ENCODE measurements around the gene COLGALT1. TPM values are rescaled to one million over a fixed set of nuclear protein-coding genes. Genes with fewer than 3 reads are reported as not detected.
"Not testable (repeated sequence)": the region's sequence is repeated elsewhere in the genome, so short reads cannot be mapped to it uniquely, and the experiment has no call there.

COLGALT1 gene
- 61.4 TPM for total RNA-seq (ENCODE audit: insufficient read depth, low replicate concordance)

DNA sequence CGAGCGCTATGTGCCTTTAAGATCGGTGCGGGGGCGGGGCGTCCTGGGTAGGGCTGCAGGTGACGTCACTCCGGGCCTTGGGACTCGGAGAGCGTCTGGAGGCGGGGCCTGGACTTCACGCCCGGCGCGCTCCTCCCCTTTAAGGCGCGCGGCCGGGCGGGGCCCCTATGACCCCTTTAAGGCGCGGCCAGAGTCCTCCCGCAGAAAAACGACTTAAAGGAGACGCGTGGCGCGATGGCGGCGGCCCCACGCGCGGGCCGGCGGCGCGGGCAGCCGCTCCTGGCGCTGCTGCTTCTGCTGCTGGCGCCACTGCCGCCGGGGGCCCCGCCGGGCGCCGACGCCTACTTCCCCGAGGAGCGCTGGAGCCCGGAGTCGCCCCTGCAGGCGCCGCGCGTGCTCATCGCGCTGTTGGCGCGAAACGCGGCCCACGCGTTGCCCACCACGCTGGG lies at the start of gene COLGALT1:
Gene COLGALT1 (plus strand): TSS at position 170 of the 449 bp plus-strand sequence. CDS start 65 bp downstream, at position 235.
- DNase-seq (ENCODE audit: low spot score) = peak; percentile 99

DNA sequence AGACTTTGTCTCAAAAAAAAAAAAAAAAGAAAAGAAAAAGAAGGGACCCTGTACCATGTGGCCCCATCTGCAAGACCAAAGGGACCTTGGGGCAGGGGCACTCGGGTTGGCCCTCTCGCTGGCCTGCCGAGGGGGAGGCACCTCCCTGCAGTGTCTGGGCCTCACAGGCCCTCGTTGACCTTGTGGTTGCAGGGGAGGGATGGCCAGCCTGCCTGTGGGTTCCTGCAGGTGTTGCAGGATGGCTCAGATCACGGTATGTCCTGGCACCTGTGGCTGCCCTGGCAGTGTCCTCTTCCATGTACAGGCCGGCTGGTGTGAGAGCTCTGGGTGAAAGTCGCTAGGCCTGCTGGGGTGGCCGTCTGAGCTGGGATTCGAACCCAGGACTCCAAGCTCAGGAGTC lies 48.7 kb upstream of the COLGALT1 start:
- no peak for DNase-seq (ENCODE audit: low spot score)

DNA sequence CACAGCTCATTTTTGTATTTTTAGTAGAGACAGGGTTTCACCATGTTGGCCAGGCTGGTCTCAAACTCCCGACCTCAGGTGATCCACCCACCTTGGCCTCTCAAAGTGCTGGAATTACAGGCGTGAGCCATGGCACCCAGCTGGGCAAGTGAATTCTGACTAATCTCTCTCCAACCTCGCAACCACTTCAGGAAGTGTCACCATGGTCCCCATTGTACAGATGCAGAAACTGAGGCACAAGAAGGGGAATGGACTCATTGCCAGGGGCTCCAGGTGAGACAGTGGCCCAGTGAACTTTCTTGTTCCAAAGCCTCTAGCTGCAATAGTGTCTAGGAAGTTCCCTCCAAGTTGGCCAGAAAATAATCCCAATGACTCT lies 46.9 kb upstream of the COLGALT1 start:
- DNase-seq (ENCODE audit: low spot score) = not testable (repeated sequence)

DNA sequence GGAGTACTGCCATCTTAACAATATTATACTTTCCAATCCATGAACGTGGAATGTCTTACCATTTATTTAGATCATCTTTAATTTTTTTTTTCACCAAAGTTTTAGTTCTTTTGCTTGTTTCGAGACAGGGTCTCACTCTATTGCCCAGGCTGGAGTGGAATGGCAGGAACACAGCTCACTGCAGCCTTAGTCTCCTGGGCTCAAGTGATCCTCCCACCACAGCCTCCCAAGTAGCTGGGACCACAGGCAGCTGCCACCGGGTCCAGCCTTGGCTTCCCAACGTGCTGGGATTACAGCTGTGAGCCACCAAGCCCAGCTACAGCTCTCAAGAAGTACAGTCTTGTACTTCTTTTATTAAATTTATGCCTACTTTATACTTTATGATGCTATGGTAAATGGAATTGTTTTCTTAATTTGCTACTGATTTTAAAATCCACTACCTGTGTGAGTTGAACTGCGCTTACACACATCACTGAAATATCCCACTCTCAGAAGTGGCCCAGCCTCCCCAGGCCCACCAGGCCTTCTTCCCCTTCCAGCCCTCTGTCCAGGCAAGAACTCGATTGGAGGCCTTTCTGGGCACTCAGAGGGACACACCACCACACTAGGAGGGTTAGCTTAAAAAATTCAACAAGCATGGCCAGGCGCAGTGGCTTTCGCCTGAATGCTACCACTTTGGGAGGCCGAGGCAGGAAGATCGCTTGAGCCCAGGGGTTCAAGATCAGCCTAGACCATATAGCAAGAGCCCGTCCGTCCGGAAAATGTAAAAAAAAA lies 45.0 kb upstream of the COLGALT1 start:
- no peak for DNase-seq (ENCODE audit: low spot score)

- peak; percentile 86 for DNase-seq (ENCODE audit: low spot score)
Measured at GRCh38 chr19:17511724-17512573, 43.5 kb upstream of the COLGALT1 start.

DNA sequence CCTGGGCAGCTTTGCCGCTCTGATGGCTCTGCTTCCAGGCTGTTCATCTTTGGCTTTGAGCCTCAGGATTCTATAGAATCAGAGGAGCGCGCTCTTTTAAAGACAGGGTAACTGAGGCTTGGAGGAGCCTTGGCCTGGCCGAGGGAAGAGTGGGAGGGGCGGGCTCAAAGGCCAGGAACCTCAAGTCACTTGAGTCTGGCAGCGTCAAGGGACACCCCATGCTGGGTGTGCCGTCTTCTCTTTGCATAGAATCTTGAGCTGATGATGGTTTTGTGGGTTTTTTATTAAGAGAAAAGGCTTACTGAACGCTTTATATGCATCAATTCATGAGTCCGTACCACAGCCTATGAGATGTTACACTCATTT lies 42.9 kb upstream of the COLGALT1 start:
- DNase-seq (ENCODE audit: low spot score) = no peak

- DNase-seq (ENCODE audit: low spot score) = no peak
Measured at GRCh38 chr19:17515408-17516149, 39.9 kb upstream of the COLGALT1 start.

GRCh38 chr19:17517898-17518297 lies 37.6 kb upstream of the COLGALT1 start:
- no peak for DNase-seq (ENCODE audit: low spot score)

- DNase-seq (ENCODE audit: low spot score) = not testable (repeated sequence)
Measured at GRCh38 chr19:17518654-17519053, 36.8 kb upstream of the COLGALT1 start.

DNA sequence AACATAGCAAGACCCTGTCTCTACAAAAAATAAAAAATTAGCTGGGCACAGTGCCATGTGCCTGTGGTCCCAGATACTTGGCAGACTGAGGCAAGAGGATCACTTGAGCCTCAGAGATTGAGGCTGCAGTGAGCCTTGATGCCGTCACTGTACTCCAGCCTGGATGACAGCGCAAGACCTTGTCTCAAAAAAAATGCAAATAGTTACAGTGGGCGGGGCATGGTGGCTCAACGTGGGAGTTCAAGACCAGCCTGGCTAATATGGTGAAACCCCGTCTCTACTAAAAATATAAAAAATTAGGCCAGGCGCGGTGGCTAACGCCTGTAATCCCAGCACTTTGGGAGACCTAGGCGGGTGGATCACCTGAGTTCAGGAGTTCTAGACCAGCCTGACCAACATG lies 35.5 kb upstream of the COLGALT1 start:
- DNase-seq (ENCODE audit: low spot score) = no peak

- no peak for DNase-seq (ENCODE audit: low spot score)
Measured at GRCh38 chr19:17520865-17521264, 34.6 kb upstream of the COLGALT1 start.

DNA sequence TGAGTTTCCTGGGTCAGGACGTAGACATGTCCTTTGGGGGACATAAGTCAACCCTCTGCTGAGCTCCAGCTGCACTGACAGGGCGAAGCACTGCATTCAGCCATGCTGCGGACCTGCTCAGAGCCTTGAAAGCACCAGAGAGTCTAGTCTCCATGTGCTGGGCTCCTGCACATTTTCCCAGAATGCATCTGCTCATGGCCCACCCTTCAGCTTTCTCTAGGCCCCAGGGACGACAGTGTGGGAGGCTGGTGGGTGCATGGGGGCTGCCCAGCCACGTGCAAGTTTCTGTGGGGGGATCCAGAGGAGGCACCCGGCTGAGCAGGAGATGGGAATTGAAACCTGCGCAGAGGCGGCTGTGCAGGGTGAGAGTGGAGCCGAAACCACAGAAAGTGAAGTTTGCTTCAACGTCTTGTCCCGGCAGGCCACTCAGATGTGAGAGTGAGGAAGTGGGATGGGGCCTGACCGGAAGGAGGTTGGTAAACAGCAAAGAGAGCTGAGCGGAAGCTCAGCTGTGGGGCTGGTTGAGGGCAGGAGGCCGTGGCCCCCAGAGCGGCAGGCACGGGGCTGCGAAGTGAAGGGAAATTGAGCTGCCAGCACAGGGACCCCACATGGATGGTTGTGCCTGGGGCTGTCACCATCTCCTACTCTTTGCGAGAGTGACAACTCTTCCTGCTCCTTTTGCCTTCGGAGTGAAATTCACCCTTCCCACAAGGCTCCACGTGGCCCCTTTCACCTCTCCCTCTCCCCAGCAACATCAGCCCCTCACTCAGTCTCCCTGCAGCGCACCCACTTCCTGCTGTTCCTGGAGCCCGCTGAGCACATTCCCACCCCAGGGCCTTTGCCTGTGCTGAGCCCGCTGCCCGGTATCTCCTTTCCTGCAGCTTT lies 32.2 kb upstream of the COLGALT1 start:
- DNase-seq (ENCODE audit: low spot score) = peak; percentile 45

GRCh38 chr19:17524651-17525050 lies 30.8 kb upstream of the COLGALT1 start:
- DNase-seq (ENCODE audit: low spot score) = no peak

- DNase-seq (ENCODE audit: low spot score) = no peak
Measured at GRCh38 chr19:17525141-17525540, 30.3 kb upstream of the COLGALT1 start.

DNA sequence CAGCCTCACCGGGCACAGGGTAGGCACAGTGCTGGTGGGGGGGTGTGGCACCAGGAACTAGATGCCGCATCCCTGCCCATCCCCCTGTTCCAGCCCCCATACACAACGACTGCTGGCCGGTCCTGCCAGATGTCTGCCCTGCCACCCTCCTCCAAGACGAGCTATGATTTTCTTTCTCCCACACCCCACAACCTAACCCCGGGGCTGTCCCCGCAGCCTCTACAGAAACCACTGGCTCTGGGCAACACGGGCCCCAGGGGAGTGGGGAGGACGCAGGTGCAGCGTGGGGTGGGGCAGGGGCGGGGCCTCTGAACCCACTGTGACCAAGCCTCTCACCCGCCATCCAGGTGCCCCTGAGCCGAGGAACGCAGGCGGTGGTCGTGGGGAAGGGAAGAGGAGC lies 28.5 kb upstream of the COLGALT1 start:
- DNase-seq (ENCODE audit: low spot score) = no peak

- DNase-seq (ENCODE audit: low spot score) = no peak
Measured at GRCh38 chr19:17527326-17527725, 28.1 kb upstream of the COLGALT1 start.

DNA sequence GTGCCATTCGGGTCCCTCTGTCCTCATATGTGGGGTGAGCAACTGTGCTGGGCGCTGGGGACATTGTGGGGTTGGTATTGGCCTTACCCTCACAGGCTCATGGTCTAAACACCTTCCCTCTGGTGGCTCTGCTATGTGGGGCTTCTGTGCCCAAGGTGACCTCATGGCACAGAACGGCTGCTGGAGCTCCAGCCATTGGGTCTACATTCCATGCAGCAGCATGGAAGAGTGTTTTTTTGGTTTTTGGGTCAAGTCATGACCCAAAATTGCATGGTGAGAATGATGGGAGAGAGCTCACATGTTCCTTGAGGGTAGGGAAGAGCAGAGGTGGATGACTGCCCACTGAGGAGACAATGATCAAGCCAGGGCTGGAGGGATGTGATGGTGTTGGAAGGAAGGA lies 26.8 kb upstream of the COLGALT1 start:
- DNase-seq (ENCODE audit: low spot score) = no peak

GRCh38 chr19:17529239-17530158 lies 25.9 kb upstream of the COLGALT1 start:
- DNase-seq (ENCODE audit: low spot score) = no peak

- no peak for DNase-seq (ENCODE audit: low spot score)
Measured at GRCh38 chr19:17530586-17530985, 24.9 kb upstream of the COLGALT1 start.

DNA sequence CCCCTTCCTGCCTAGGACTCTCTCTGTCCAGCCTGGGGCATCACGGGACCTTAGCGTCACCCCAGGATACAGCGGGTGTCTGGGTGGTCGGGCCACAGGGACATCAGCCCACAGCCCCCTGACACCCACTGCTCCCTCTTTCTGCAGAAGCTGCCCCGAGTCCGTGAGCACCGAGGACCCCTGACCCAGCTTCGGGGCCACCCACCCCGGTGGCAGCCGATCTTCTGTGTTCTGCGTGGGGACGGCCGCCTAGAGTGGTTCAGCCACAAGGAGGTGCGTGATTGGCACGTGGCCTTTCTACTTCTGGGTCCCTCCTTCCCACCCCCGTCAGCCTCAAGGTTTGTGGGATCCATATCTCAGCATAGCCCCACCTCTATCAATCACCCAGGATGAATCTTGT lies 23.3 kb upstream of the COLGALT1 start:
- DNase-seq (ENCODE audit: low spot score) = no peak

Data from umbilical cord (tissue), 2 donors.